SK-N-SH (cell line): ENCODE results near the gene MAP3K12.

Experiments
- CTCF ChIP-seq: fragments of 200-600 bp; sonication (generic); IDR thresholded peaks from 2 replicates; pipeline ENCODE4 v1.6.1; 2017; ENCODE audit warnings: antibody characterized with exemption, mild to moderate bottlenecking, moderate library complexity
- EP300 ChIP-seq, 2 experiments: IDR thresholded peaks; 2 replicates each; pipeline versions ENCODE4 v1.4.0 to v1.6.1; 2012; ENCODE audit warnings: borderline replicate concordance in 1 of 2, low read depth in 1 of 2, low read length in 1 of 2
- JUND ChIP-seq: IDR thresholded peaks from 2 replicates; pipeline ENCODE4 v1.4.0; 2012
- TAF1 ChIP-seq: IDR thresholded peaks from 2 replicates; pipeline ENCODE4 v1.6.1; 2012; ENCODE audit warnings: low read depth, mild to moderate bottlenecking, low read length, moderate library complexity, borderline replicate concordance

- no peak for TF ChIP-seq EP300 (IDR thresholded peaks at IDR 0.05; ENCODE audit: borderline replicate concordance in 1 of 2, low read depth in 1 of 2, low read length in 1 of 2)
- TF ChIP-seq CTCF = no peak
- TF ChIP-seq JUND = no peak
- no peak for TF ChIP-seq TAF1
Observed at GRCh38 chr12:53478865-53479264, 20.4 kb downstream of the MAP3K12 start.
